ENCODE results near the gene KRTAP20-4.

GRCh38 chr21:30616125-30616524 lies 4.3 kb upstream of the KRTAP20-4 start, which contains the start of gene KRTAP20-1:
- TF ChIP-seq CTCF (IDR thresholded peaks at IDR 0.05) (no peak), POLR2A (IDR thresholded peaks at IDR 0.05) (no peak)

All from Peyer's patch (tissue), 4 donors.